ENCODE measurements around the gene OVCA2.

GRCh38 chr17:2035541-2036488 lies 6.0 kb upstream of the OVCA2 start:
- TF ChIP-seq CTCF (IDR thresholded peaks at IDR 0.05) (no peak), POLR2AphosphoS5 (IDR thresholded peaks at IDR 0.05) (no peak), POLR2A (IDR thresholded peaks at IDR 0.05) (no peak), EP300 (IDR thresholded peaks at IDR 0.05) (no peak)

Data from stomach (tissue), 4 donors.